ENCODE results near the gene STAG1. TPM values are rescaled to one million over a fixed set of nuclear protein-coding genes. Genes with fewer than 3 reads are reported as not detected.

STAG1 gene
- total and polyA plus RNA-seq, 9 of the 15 experiments (the other 6 are each of a cell fraction or from before 2014, with no cell fraction given), result 2.7 to 17.7 (median 8.8) TPM

- TF ChIP-seq AFF4 (CRISPR knock-in tag; IDR thresholded peaks at IDR 0.05), result no peak
- TF ChIP-seq RBFOX2 (IDR thresholded peaks at IDR 0.05; ENCODE audit: low read depth, low read length), result no peak
- no peak for TF ChIP-seq UBTF (IDR thresholded peaks at IDR 0.05; ENCODE audit: borderline replicate concordance in 1 of 2, low read depth in 2 of 2, low read length in 2 of 2)
- no peak for TF ChIP-seq HDAC6 (IDR thresholded peaks at IDR 0.05; ENCODE audit: low read depth, low read length)
Measured at GRCh38 chr3:136297826-136298225, 454.4 kb downstream of the STAG1 start (continued).

Data from K562 (cell line).